Activated CD4-positive, alpha-beta T cell treated with anti-CD3 and anti-CD28 coated beads, Interleukin-2, amount 50 U/mL, for 24 hours (primary cell): ENCODE measurements around the gene TMEM178B.

Experiments used
- DNase-seq, 2 donors: peaks; one replicate each; pipeline ENCODE4 v3.0.0-alpha.2; 2020; ENCODE audit warnings: low read depth in 1 of 2, low spot score in 1 of 2

TMEM178B gene

GRCh38 chr7:141262101-141263090, 188.5 kb downstream of the TMEM178B start:
- DNase-seq = no peak

- no peak for DNase-seq
Observed at GRCh38 chr7:141263508-141263907, 189.6 kb downstream of the TMEM178B start.

- no peak for DNase-seq
Observed at GRCh38 chr7:141263983-141264382, 190.1 kb downstream of the TMEM178B start.

GRCh38 chr7:141264511-141264910, 190.6 kb downstream of the TMEM178B start:
- DNase-seq = no peak

- no peak for DNase-seq
Observed at GRCh38 chr7:141265668-141266067, 191.8 kb downstream of the TMEM178B start.

- DNase-seq = no peak
Observed at GRCh38 chr7:141268614-141269013, 194.8 kb downstream of the TMEM178B start.

- DNase-seq = no peak
Observed at GRCh38 chr7:141271451-141271850, 197.6 kb downstream of the TMEM178B start.

- DNase-seq = no peak
Observed at GRCh38 chr7:141272417-141272816, 198.6 kb downstream of the TMEM178B start.

GRCh38 chr7:141275350-141275749, 201.5 kb downstream of the TMEM178B start:
- no peak for DNase-seq

- no peak for DNase-seq
Observed at GRCh38 chr7:141276031-141276430, 202.2 kb downstream of the TMEM178B start.

GRCh38 chr7:141280100-141280499, 206.2 kb downstream of the TMEM178B start:
- no peak for DNase-seq

- DNase-seq = no peak
Observed at GRCh38 chr7:141281311-141281710, 207.4 kb downstream of the TMEM178B start.

GRCh38 chr7:141286522-141286921, 212.7 kb downstream of the TMEM178B start:
- no peak for DNase-seq

GRCh38 chr7:141287936-141288335, 214.1 kb downstream of the TMEM178B start:
- no peak for DNase-seq

GRCh38 chr7:141288626-141289025, 214.8 kb downstream of the TMEM178B start:
- DNase-seq = no peak

- DNase-seq = no peak
Observed at GRCh38 chr7:141290365-141290764, 216.5 kb downstream of the TMEM178B start.

- DNase-seq = no peak
Observed at GRCh38 chr7:141290973-141291372, 217.1 kb downstream of the TMEM178B start.

- DNase-seq = no peak
Observed at GRCh38 chr7:141291541-141291940, 217.7 kb downstream of the TMEM178B start.

GRCh38 chr7:141294143-141294829, 220.4 kb downstream of the TMEM178B start:
- DNase-seq = no peak

GRCh38 chr7:141295367-141295895, 221.6 kb downstream of the TMEM178B start:
- no peak for DNase-seq

GRCh38 chr7:141300816-141301215, 227.0 kb downstream of the TMEM178B start:
- DNase-seq = no peak

- no peak for DNase-seq
Observed at GRCh38 chr7:141301544-141301943, 227.7 kb downstream of the TMEM178B start.
